Activated CD8-positive, alpha-beta memory T cell treated with anti-CD3 and anti-CD28 coated beads, Interleukin-2, amount 50 U/mL, for 4 hours (primary cell): ENCODE results near the gene FBLN1.

Experiments
- DNase-seq: peaks from one replicate; pipeline ENCODE4 v3.0.0-alpha.2; 2020

FBLN1 gene

GRCh38 chr22:45645526-45646414, 143.1 kb downstream of the FBLN1 start:
- DNase-seq, result peak; percentile 84

GRCh38 chr22:45647532-45648225, 145.0 kb downstream of the FBLN1 start:
- DNase-seq, result no peak

DNA sequence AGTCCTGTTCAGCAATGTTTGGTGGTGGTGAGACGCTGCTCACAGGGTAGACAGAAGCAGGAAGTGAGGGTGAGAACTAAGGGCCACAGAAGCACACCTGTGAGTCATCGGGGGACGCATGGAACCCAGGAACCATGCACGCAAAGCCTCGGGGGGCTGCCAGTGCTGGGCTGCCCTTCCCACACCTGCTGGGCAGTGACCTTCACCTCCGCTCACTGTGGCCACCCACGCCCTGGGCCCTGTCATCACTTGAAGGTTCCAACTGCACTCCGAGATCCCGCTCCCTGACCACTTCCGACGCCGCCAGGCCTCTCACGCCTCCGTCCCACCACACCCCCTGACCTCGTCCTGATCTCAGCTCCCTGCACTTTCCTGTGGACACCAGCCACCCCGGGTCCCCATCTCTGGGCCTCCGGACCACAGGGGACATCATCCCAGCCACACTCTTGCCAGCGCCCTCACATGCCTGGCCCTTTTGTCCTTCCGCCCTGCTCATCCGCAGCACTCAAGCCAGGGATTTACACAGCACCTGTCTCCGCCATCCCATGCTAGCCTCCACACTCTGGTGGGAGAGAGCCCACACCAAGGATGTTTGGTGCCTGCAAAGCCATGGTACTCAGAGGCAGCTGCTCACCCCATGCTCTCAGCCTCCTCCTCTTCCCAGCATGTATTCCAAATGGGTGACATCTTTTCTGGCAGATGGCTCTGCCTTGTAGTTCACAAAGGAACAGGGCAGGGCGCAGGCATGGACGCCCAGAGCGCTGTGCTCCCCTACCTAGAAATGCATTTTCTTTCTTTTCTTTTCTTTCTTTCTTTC, 145.8 kb downstream of the FBLN1 start:
- no peak for DNase-seq

GRCh38 chr22:45649809-45650208, 147.1 kb downstream of the FBLN1 start:
- DNase-seq, result no peak

DNA sequence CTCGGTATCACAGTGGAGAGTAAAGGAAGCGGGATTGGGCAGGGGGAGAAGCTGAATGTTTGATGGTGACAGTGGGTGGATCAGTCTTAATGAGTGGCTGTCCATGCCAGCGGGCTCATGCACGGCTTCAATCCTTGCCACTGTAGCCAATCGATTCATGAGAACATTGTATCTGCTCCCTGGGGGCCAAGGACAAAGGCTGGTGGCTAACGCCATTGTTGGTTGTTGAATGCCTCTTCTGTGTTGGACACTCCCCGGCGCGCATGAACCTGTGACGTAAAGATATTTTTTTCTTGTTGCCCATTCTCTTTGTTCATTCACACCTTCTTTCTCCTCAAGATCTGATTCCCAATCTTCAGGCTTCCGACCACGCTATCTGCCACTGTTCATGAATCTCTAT, 148.0 kb downstream of the FBLN1 start:
- DNase-seq, result no peak
